ENCODE measurements around the gene CHRDL2. TPM values are rescaled to one million over a fixed set of nuclear protein-coding genes. Genes with fewer than 3 reads are reported as not detected.

CHRDL2 gene
- total and polyA plus RNA-seq, 3 experiments from 2014 or later = not detected

DNA sequence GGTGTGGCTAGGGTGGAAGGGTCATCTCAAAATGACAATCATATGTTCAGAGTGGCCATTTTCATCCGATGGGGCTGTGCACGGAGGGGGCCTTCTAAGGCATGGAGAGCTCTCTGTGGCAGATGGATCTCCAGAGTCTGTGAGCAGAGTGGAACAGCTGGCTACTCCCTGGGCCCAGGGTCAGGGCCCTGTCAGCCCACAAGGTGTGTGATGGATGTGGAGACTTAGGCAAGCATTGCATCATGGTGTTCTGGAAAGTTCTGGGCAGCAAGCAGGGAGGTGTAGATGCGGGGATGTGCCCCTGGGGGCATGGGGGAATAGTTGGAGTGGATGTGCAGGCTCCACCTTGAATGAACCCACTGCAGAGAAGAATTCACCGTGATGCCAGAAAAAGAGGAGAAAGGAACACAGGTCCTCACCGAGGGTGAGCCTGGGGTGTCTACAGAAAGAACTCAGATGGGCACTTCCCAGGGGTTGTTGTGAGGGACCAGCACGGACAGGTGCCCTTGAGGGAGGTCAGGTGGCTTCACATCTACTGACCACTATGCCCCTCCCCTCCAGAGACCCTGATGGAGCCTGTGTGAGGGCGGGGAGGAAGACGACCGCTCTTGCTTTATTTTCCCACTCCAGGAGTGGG lies 51.1 kb downstream of the CHRDL2 start:
- Mint-ChIP-seq H3K4me3 (no peak overlapping the region), H3K27ac (no peak overlapping the region), H3K36me3 (no peaks in the 10 kb centered on the region), H3K9me3 (no peaks in the 10 kb centered on the region), H3K27me3 (peaks cover 15 to 28% of the 10 kb centered on the region in 2 donors), H3K4me1 (no peaks in the 10 kb centered on the region)
- POLR2A ChIA-PET = no interaction called here
- CTCF ChIA-PET = no interaction called here
- H3K36me3 ChIP-seq (ENCODE audit: insufficient read depth, low read length) = no peaks in the 10 kb centered on the region
- H3K4me1 ChIP-seq (ENCODE audit: insufficient read depth, low read length) = no peaks in the 10 kb centered on the region
- H3K4me3 ChIP-seq (ENCODE audit: low read length) = no peak overlapping the region
- DNase-seq = no peak
- no peaks in the 10 kb centered on the region for H3K27me3 ChIP-seq (ENCODE audit: insufficient read depth, low read length, poor library complexity, severe bottlenecking)
- H3K27ac ChIP-seq (ENCODE audit: low read depth, low read length) = no peak overlapping the region
- H3K9me3 ChIP-seq (ENCODE audit: low read length) = no peaks in the 10 kb centered on the region

DNA sequence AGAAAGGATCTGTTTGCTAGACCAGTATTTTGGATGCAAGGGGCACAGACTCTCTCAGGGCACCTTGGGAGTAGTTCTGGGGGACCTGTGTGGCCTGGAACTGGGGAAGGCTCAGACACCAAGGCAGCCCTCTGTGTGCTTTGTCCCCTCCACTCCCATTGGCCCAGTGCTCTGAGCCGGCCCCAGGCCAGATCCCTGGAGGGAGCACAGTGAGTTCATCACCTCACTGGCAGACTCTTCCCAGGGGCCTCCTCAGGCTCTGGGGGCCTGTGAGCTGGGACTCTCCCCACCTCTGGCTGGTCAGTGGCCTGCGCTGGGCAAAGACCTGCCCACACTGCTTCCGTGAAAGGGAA lies 51.7 kb downstream of the CHRDL2 start:
- ChIA-PET CTCF (no interaction called here), POLR2A (no interaction called here)
- H3K27ac ChIP-seq (ENCODE audit: low read depth, low read length) = no peak overlapping the region
- H3K36me3 ChIP-seq (ENCODE audit: insufficient read depth, low read length) = no peaks in the 10 kb centered on the region
- H3K27me3 ChIP-seq (ENCODE audit: insufficient read depth, low read length, poor library complexity, severe bottlenecking) = no peaks in the 10 kb centered on the region
- Mint-ChIP-seq H3K27me3 (peaks cover 15 to 24% of the 10 kb centered on the region in 2 donors), H3K27ac (no peak overlapping the region), H3K4me3 (no peak overlapping the region), H3K36me3 (no peaks in the 10 kb centered on the region), H3K9me3 (no peaks in the 10 kb centered on the region), H3K4me1 (no peaks in the 10 kb centered on the region)
- H3K4me1 ChIP-seq (ENCODE audit: insufficient read depth, low read length) = no peaks in the 10 kb centered on the region
- no peak overlapping the region for H3K4me3 ChIP-seq (ENCODE audit: low read length)
- no peaks in the 10 kb centered on the region for H3K9me3 ChIP-seq (ENCODE audit: low read length)
- DNase-seq = no peak

DNA sequence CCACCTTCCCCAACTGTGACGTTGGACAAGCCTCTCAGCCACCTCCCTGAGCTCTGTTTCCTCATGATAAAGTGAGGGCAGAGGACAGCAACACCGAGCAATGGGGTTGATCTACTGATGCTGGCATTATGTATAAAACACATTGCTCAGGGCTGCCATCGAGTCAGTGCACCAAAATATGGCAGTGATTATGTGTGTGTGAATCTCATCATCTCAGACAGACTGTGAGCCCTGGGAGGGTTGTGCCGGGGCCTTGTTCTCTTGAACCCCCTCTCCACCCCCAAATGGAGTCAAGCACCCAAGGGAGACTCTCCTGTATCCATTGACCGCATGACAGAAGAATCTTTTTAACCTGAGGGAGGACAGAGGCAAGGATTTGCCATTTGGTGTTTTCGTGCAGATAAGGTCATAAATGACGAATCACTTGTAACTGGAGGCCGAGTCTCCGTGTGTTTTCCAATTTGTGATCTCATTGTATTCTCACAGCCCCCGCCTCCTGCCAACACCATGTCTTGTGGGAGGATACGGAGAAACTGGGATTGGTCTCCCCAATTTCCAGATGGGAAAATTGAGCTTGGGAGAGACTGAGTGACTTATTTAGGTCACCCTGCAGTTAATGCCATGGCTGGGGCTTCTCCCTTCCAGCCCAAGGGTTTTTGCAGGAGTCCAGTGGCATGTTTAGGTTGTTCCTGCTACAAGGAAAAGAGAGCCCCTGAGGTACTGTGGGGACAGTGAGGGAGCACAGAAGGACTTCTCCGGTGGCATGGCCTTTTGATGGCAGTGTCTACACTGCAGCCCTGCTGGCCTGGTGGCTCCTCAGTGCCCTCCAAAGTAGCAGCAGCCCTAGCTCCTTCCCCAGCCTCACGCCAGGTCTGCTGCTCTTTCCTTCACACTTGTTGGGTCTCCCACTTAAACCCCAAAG lies 52.4 kb downstream of the CHRDL2 start:
- H3K4me3 Mint-ChIP-seq = no peak overlapping the region
- no peaks in the 10 kb centered on the region for H3K4me1 Mint-ChIP-seq
- Histone ChIP-seq H3K27me3 (ENCODE audit: insufficient read depth, low read length, poor library complexity, severe bottlenecking) (no peaks in the 10 kb centered on the region), H3K9me3 (ENCODE audit: low read length) (no peaks in the 10 kb centered on the region), H3K36me3 (ENCODE audit: insufficient read depth, low read length) (no peaks in the 10 kb centered on the region), H3K4me3 (ENCODE audit: low read length) (no peak overlapping the region), H3K4me1 (ENCODE audit: insufficient read depth, low read length) (no peaks in the 10 kb centered on the region), H3K27ac (ENCODE audit: low read depth, low read length) (no peak overlapping the region)
- ChIA-PET CTCF (no interaction called here), POLR2A (no interaction called here)
- H3K9me3 Mint-ChIP-seq = no peaks in the 10 kb centered on the region
- peaks cover 14 to 20% of the 10 kb centered on the region in 2 donors for H3K27me3 Mint-ChIP-seq
- H3K36me3 Mint-ChIP-seq = no peaks in the 10 kb centered on the region
- DNase-seq = no peak
- no peak overlapping the region for H3K27ac Mint-ChIP-seq

DNA sequence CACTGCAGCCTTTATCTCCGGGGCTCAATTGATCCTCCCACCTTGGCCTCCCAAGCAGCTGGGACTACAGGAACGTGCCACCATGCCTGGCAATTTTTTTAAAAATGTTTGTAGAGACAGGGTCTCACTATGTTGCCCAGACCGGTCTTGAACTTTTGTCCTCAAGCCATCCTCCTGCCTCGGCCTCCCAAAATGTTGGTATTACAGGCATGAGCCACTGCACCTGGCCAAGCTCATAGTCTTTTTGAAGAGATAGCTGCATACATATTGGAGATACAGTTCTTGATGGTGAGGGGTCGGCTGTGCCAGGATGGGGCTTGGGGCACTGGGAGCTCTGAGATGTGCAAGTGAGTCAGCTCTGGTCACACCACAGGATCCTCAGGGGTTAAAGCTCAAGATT lies 53.2 kb downstream of the CHRDL2 start:
- no peak for DNase-seq
- Mint-ChIP-seq H3K27ac (no peak overlapping the region), H3K36me3 (no peaks in the 10 kb centered on the region), H3K9me3 (no peaks in the 10 kb centered on the region), H3K27me3 (peaks cover 13 to 19% of the 10 kb centered on the region in 2 donors), H3K4me1 (no peaks in the 10 kb centered on the region), H3K4me3 (no peak overlapping the region)
- Histone ChIP-seq H3K4me3 (ENCODE audit: low read length) (no peak overlapping the region), H3K4me1 (ENCODE audit: insufficient read depth, low read length) (no peaks in the 10 kb centered on the region), H3K36me3 (ENCODE audit: insufficient read depth, low read length) (no peaks in the 10 kb centered on the region), H3K9me3 (ENCODE audit: low read length) (no peaks in the 10 kb centered on the region), H3K27me3 (ENCODE audit: insufficient read depth, low read length, poor library complexity, severe bottlenecking) (no peaks in the 10 kb centered on the region), H3K27ac (ENCODE audit: low read depth, low read length) (no peak overlapping the region)
- POLR2A ChIA-PET = no interaction called here
- CTCF ChIA-PET = no interaction called here

DNA sequence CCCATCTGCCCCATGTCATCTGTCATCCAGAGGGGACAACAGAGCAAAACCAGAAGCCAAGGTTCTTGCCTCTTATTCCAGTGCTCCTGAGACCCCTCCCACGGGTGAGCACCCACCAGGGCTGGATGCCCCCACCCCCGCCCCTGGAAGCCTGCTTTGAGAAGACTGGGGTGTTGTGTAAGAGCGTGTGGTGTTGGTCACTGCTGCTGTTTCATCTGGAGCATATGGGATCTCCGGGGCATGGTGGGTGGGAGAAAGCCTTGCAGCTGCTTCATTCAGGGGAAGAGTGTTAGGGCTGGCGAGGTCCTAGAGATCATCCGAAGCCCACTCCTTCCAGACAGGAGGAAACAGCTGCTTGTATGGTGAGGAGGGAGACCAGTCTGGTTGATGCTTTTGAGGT lies 54.1 kb downstream of the CHRDL2 start:
- Mint-ChIP-seq H3K27ac (no peak overlapping the region), H3K4me1 (no peaks in the 10 kb centered on the region), H3K4me3 (no peak overlapping the region), H3K27me3 (peaks cover 4 to 10% of the 10 kb centered on the region in 2 donors), H3K9me3 (no peaks in the 10 kb centered on the region), H3K36me3 (no peaks in the 10 kb centered on the region)
- CTCF ChIA-PET = no interaction called here
- Histone ChIP-seq H3K4me3 (ENCODE audit: low read length) (no peak overlapping the region), H3K27me3 (ENCODE audit: insufficient read depth, low read length, poor library complexity, severe bottlenecking) (no peaks in the 10 kb centered on the region), H3K9me3 (ENCODE audit: low read length) (no peaks in the 10 kb centered on the region), H3K36me3 (ENCODE audit: insufficient read depth, low read length) (no peaks in the 10 kb centered on the region), H3K4me1 (ENCODE audit: insufficient read depth, low read length) (no peaks in the 10 kb centered on the region), H3K27ac (ENCODE audit: low read depth, low read length) (no peak overlapping the region)
- POLR2A ChIA-PET = no interaction called here
- DNase-seq = no peak

DNA sequence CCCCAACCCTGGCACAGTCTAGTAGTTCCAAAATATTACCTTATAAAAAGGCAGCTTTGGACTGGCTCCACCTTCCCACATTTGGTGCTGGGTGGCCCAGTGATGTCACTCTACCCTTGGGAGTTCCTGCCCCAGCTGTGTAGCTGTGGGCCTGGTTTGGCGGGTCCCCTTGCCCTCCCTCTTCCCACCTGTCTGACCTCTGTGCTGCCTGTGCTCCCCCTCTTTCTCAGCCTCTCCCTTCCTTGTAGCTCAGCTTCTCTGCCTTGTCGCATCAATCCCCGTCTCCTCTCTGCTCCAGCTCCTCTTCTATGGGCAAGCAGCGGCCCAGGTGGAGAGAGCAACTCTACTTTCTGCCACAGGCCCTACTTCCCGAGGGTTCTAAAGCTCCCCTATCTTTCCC lies 54.6 kb downstream of the CHRDL2 start:
- no peaks in the 10 kb centered on the region for H3K9me3 Mint-ChIP-seq
- CTCF ChIA-PET = no interaction called here
- no peaks in the 10 kb centered on the region for H3K27me3 ChIP-seq (ENCODE audit: insufficient read depth, low read length, poor library complexity, severe bottlenecking)
- no peak overlapping the region for H3K4me3 ChIP-seq (ENCODE audit: low read length)
- no peak overlapping the region for H3K4me3 Mint-ChIP-seq
- H3K27ac Mint-ChIP-seq = no peak overlapping the region
- POLR2A ChIA-PET = no interaction called here
- peaks cover 4 to 8% of the 10 kb centered on the region in 2 donors for H3K27me3 Mint-ChIP-seq
- H3K36me3 Mint-ChIP-seq = no peaks in the 10 kb centered on the region
- no peak for DNase-seq
- no peaks in the 10 kb centered on the region for H3K4me1 ChIP-seq (ENCODE audit: insufficient read depth, low read length)
- no peaks in the 10 kb centered on the region for H3K9me3 ChIP-seq (ENCODE audit: low read length)
- H3K27ac ChIP-seq (ENCODE audit: low read depth, low read length) = no peak overlapping the region
- no peaks in the 10 kb centered on the region for H3K36me3 ChIP-seq (ENCODE audit: insufficient read depth, low read length)
- no peaks in the 10 kb centered on the region for H3K4me1 Mint-ChIP-seq

DNA sequence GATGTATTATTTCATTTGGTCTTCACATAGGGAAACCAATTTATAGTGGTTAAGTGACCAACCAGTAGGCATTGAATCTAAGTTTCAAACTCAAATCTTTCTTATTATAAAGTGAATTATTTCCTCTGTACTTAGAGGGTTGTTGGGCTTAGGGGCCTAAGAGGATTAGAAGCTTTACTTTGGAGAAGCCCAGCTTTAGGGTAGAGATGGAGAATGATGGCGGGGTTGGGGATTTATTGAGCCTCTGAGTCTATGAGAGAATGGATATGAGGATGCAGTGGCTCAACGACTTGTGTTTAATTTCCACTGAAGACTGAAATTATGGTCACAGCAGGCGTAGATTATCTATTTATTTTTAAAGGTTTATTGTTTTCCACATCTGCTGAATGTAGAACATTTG lies 55.5 kb downstream of the CHRDL2 start:
- Mint-ChIP-seq H3K36me3 (no peaks in the 10 kb centered on the region), H3K27me3 (peaks cover 2 to 4% of the 10 kb centered on the region in 2 donors), H3K4me3 (no peak overlapping the region), H3K27ac (no peak overlapping the region), H3K9me3 (no peaks in the 10 kb centered on the region), H3K4me1 (no peaks in the 10 kb centered on the region)
- H3K9me3 ChIP-seq (ENCODE audit: low read length) = no peaks in the 10 kb centered on the region
- H3K27ac ChIP-seq (ENCODE audit: low read depth, low read length) = no peak overlapping the region
- no peak overlapping the region for H3K4me3 ChIP-seq (ENCODE audit: low read length)
- no peaks in the 10 kb centered on the region for H3K4me1 ChIP-seq (ENCODE audit: insufficient read depth, low read length)
- ChIA-PET POLR2A (no interaction called here), CTCF (no interaction called here)
- no peak for DNase-seq
- H3K36me3 ChIP-seq (ENCODE audit: insufficient read depth, low read length) = no peaks in the 10 kb centered on the region
- no peaks in the 10 kb centered on the region for H3K27me3 ChIP-seq (ENCODE audit: insufficient read depth, low read length, poor library complexity, severe bottlenecking)

DNA sequence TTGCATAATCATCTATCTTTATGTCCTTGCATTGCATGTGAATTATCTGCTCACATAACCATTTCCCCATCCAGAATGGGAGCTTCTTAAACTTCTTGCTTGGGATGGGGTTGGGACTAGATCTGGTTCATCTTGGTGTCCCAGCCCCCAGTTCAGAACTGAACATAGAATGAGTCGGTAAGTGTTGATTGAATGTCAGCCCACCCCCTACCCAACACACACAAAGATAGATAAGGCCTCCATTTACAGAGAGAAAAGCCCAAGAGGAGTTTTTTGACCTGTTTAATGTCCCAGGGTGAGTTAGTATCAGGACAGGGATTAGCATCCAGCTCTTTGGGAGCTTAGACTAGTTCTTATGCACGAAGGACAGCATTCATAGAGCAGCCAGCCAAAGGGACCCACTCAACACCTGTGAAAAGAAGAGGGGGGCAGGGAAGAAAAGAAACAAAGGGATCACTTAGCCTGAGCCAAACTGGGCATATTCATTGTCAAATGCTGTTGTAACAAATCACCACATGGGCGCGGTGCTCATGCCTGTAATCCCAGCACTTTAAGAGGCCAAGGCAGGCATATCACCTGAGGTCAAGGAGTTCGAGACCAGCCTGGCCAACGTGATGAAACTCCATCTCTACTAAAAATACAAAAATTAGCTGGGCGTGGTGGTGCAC lies 57.4 kb downstream of the CHRDL2 start:
- DNase-seq = no peak
- CTCF ChIA-PET = no interaction called here
- H3K36me3 Mint-ChIP-seq = no peaks in the 10 kb centered on the region

More for the DNA sequence above, 57.4 kb downstream of the CHRDL2 start:
- Histone ChIP-seq H3K36me3 (ENCODE audit: insufficient read depth, low read length) (no peaks in the 10 kb centered on the region), H3K4me1 (ENCODE audit: insufficient read depth, low read length) (no peaks in the 10 kb centered on the region), H3K27ac (ENCODE audit: low read depth, low read length) (no peak overlapping the region), H3K4me3 (ENCODE audit: low read length) (no peak overlapping the region), H3K9me3 (ENCODE audit: low read length) (no peaks in the 10 kb centered on the region), H3K27me3 (ENCODE audit: insufficient read depth, low read length, poor library complexity, severe bottlenecking) (no peaks in the 10 kb centered on the region)
- Mint-ChIP-seq H3K9me3 (no peaks in the 10 kb centered on the region), H3K4me3 (no peak overlapping the region), H3K27ac (peak overlapping the region in 1 of 8 donors; percentile 17), H3K27me3 (no peaks in the 10 kb centered on the region), H3K4me1 (no peaks in the 10 kb centered on the region)
- POLR2A ChIA-PET = no interaction called here

Data from CD8-positive, alpha-beta memory T cell (primary cell).